HEK293T (cell line): ENCODE data around the gene ARRDC3.

Experiments used
- FOXM1 ChIP-seq: fragments of 450-650 bp; IDR thresholded peaks from 2 replicates; pipeline ENCODE4 v1.6.1; 2017; ENCODE audit warnings: mild to moderate bottlenecking, borderline replicate concordance
- NFRKB ChIP-seq: fragments of 450-650 bp; IDR thresholded peaks from 2 replicates; pipeline ENCODE4 v1.6.1; 2016; ENCODE audit warnings: mild to moderate bottlenecking, moderate library complexity

- TF ChIP-seq FOXM1, result no peak
- TF ChIP-seq NFRKB, result no peak
Measured at GRCh38 chr5:91365498-91365897, 17.6 kb downstream of the ARRDC3 start.
